Mucosa of rectum (tissue), 2 donors: Measurements from ENCODE around the gene PPP1R8.
A peak's percentile ranks its signal among the peaks of the same experiment; 100 is the strongest.
"Not testable (repeated sequence)": the region's sequence is repeated elsewhere in the genome, so short reads cannot be mapped to it uniquely, and the experiment has no call there.

Source experiments
- H3K27ac ChIP-seq, 2 donors: one replicate each; pipeline ENCODE4 v1.7.0; 2013; ENCODE audit warnings: inconsistent platforms in 2 of 2, low read depth in 2 of 2, low read length in 2 of 2
- H3K27me3 ChIP-seq, 2 donors: one replicate each; pipeline ENCODE4 v1.7.0; 2013; ENCODE audit warnings: low read length in 2 of 2; ENCODE audit not compliant: control insufficient read depth in 2 of 2, insufficient read depth in 2 of 2
- H3K36me3 ChIP-seq, 2 donors: one replicate each; pipeline ENCODE4 v1.7.0; 2013; ENCODE audit warnings: low read length in 2 of 2; ENCODE audit not compliant: control insufficient read depth in 2 of 2, insufficient read depth in 2 of 2
- H3K4me1 ChIP-seq, 2 donors: one replicate each; pipeline ENCODE4 v1.7.0; 2013; ENCODE audit warnings: low read length in 2 of 2, mild to moderate bottlenecking in 1 of 2; ENCODE audit not compliant: control insufficient read depth in 2 of 2, insufficient read depth in 2 of 2
- H3K4me3 ChIP-seq, 2 donors: one replicate each; pipeline ENCODE4 v1.7.0; 2013; ENCODE audit warnings: low read length in 2 of 2
- H3K9ac ChIP-seq, 2 donors: one replicate each; pipeline ENCODE4 v1.7.0; 2013; ENCODE audit warnings: low read length in 2 of 2, low read depth in 1 of 2, mild to moderate bottlenecking in 1 of 2
- H3K9me3 ChIP-seq, 2 donors: one replicate each; pipeline ENCODE4 v1.7.0; 2013; ENCODE audit warnings: low read length in 2 of 2; ENCODE audit not compliant: control insufficient read depth in 2 of 2
- donor health status: healthy.
- donor health status: Normal muscosa, but diverticular disease.

PPP1R8 gene

DNA sequence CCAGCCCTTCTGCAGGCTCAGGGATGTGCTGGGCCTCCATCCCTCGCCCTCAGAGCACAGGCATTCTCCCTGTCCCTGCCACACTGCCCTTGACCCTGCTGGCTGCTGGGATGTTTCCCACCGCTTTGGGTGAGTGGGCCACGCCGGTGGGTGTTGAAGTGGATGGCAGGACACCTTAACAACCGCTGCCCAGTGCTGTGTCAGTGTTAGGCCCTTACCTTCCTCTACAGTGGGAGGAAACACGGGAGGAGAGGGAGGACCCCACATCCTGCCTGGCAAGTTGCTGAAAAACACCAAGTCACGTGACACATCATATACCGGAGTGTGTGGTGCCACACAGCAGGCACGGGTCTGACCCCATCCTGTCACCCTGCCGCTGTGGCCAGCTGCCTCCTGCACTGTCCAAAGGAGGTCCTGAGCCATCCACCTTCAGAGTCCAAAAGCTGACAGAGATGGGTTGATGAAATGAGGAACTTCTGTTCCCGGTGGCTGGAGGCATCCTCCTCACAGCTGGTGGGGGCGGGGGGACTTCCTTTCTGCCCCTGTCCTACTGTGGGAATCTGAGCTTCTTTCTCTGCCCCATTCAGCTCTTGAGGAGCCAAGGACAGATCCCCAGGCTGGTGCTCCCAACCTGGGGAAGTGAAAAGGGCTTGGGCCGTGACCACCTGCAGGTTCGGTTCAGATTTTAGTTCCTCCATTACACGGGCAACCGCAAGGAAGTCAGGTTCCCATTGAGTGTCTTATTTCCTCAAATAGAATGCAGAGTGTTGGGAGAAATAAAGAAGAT is 38.5 kb downstream of the PPP1R8 start:
- H3K4me3 ChIP-seq: peak overlapping the region; percentile 26 to 59
- H3K27ac ChIP-seq: peak overlapping the region; percentile 41 to 82
- no peaks in the 10 kb centered on the region for H3K36me3 ChIP-seq
- peaks cover 0 to 3% of the 10 kb centered on the region in 2 donors for H3K27me3 ChIP-seq
- H3K4me1 ChIP-seq: peaks cover 11 to 12% of the 10 kb centered on the region in 2 donors
- peak overlapping the region in 1 of 2 donors; percentile 49 for H3K9ac ChIP-seq
- H3K9me3 ChIP-seq: no peaks in the 10 kb centered on the region

DNA sequence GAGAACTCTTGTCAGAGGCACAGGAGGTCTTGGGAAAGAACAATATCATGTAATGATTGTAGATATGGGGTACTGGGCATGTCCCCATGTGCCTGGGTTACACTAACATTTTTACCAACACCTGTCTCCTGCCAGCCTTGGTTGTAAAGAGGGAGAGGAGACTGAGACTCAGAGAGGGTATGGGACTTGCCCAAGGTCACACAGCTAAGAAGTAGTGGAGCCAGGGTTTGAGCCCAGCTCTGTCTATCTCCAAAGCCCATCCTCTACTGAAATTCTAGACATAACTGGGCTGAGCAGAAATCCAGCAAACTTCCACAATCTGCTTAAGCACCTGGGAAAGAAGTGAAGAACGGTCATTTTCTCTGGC is 39.1 kb downstream of the PPP1R8 start:
- H3K4me1 ChIP-seq: peaks cover 11 to 12% of the 10 kb centered on the region in 2 donors

DNA sequence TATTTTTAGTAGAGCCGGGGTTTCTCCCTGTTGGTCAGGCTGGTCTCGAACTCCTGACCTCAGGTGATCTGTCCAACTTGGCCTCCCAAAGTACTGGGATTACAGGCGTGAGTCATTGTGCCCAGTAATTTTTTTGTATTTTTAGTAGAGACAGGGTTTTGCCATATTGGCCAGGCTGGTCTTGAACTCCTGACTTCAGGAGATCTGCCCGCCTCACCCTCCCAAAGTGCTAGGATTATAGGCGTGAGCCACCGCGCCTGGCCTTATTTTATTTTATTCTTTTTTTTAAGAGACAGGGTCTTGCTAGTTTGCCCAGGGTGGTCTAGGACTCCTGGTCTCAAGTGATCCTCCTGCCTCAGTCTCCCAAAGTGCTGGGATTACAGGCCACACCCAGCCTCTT is 40.5 kb downstream of the PPP1R8 start:
- H3K9me3 ChIP-seq, H3K4me3 ChIP-seq, H3K9ac ChIP-seq, H3K27me3 ChIP-seq, H3K36me3 ChIP-seq, H3K27ac ChIP-seq: not testable (repeated sequence)
- H3K4me1 ChIP-seq: peaks cover 13 to 14% of the 10 kb centered on the region in 2 donors

More for the DNA sequence above, 39.1 kb downstream of the PPP1R8 start:
- H3K9ac ChIP-seq: peak overlapping the region in 1 of 2 donors; percentile 49
- H3K4me3 ChIP-seq: peak overlapping the region in 1 of 2 donors; percentile 26
- peaks cover 0 to 3% of the 10 kb centered on the region in 2 donors for H3K27me3 ChIP-seq
- H3K27ac ChIP-seq: peak overlapping the region; percentile 41 to 82
- H3K36me3 ChIP-seq: no peaks in the 10 kb centered on the region
- H3K9me3 ChIP-seq: no peaks in the 10 kb centered on the region

DNA sequence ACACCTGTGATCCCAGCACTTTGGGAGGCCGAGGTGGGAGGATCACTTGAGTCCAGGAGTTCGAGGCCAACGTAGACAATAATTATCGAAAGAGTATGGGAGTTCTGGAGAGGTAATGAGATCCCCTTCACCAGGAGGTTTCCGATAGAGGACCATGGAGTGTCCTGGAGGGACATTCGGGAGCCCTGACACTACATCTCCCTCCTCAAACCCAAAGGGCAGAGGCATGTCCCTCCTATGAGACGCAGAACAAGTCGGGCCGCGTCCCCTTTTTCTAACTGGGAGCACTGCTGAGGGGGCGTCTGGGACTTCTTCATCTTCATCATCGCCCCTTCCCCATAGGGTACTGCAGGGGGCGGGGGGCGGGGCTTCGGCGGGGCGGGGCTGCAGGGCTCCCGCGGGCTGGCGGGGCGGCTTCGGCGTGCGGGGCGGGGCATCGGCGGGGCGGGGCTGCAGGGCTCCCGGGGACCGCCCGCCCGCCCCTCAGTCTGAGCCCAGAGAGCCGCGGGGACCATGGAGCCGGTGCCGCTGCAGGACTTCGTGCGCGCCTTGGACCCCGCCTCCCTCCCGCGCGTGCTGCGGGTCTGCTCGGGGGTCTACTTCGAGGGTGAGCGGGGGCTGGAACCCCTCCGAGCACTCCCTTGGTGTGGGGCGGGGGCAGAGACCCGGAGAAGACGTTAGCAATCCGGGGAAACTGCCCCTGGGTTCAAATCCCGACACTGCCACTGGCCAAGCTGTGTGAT is 41.6 kb downstream of the PPP1R8 start, which contains the start of gene THEMIS2:
THEMIS2 (plus strand) TSS at position 486 of the 743 bp plus-strand sequence; CDS start at position 514, 28 bp downstream.
- Histone ChIP-seq H3K4me3 (peak within 1 kb of the TSS; percentile 64 to 74), H3K9me3 (no peaks in the 10 kb centered on the region), H3K36me3 (peaks cover 0 to 3% of the 10 kb centered on the region in 2 donors), H3K27ac (peak within 1 kb of the TSS; percentile 79 to 90), H3K4me1 (peaks cover 13 to 18% of the 10 kb centered on the region in 2 donors), H3K27me3 (peaks cover 0 to 3% of the 10 kb centered on the region in 2 donors), H3K9ac (peak within 1 kb of the TSS; percentile 65 to 81)

DNA sequence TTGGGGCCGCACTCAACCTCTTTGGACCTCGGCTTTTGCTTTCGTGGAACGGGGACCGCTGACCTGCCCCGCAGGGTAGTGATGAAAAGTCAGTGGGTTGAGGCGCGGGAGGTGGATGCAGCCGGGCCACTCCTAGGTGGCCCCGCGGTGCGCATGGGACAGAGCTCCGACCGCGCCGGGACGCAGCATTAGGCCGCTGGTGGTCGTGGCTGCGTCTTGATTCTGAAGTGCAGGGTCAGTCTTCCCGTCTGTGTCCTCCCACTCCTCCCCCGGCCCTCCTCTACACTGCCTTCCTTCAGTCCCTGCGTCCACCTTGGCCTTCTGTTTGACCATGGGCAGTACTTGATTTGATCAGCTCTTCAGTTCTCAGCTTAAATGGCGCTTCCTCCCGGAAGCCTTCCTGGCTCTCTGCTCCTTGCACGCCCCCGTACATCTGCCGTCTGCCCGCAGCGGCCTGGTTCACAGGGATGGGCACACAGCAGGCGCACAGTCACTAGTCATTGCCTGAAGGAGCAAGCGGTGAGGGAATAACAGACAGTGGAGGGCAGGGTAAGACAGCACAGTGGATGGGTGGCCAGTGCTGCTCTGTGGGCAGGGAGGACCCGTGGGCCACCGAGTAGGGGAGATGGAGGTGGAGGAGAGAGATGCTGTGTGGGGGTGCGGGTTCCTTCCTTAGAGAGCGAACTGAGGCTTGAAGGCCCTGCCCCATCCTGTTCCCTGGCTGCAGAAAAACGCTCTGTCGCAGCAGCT is 42.4 kb downstream of the PPP1R8 start:
- Histone ChIP-seq H3K36me3 (peaks cover 0 to 3% of the 10 kb centered on the region in 2 donors), H3K9ac (peak overlapping the region; percentile 65 to 81)

DNA sequence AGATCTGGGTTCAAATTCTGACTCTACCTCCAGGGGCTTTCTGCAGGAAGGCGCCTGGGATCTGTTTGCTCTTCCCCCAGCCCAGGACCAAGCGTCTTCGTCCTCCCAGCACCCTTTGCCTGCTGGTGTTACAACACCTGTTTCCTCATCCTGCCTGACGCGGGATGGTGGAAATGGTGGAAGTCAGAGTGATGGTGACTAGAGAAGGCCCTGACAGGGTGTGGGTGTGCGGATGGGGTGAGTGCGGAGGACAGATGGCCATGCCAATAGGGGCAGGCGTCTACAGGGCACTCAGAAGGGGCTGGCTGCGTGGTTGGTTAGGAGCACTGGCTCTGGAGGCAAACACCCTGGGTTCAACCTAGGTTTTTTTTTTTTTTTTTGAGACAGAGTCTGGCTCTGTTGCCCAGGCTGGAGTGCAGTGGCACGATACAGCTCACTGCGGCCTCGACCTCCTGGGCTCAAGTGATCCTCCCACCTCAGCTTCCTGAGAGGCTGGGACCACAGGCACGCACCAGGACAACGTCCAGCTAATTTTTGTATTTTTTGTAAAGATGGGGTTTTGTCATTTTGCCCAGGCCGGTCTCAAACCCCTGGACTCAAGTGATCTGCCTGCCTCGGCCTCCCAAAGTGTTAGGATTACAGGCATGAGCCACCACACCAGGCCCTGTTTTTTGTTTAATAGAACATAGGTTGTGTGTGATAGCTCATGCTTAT is 43.2 kb downstream of the PPP1R8 start:
- Histone ChIP-seq H3K4me3 (peak overlapping the region; percentile 64 to 74), H3K36me3 (peaks cover 0 to 3% of the 10 kb centered on the region in 2 donors), H3K27ac (peak overlapping the region; percentile 79 to 90), H3K9me3 (no peaks in the 10 kb centered on the region), H3K27me3 (peaks cover 0 to 3% of the 10 kb centered on the region in 2 donors), H3K9ac (peak overlapping the region; percentile 65 to 81), H3K4me1 (peaks cover 12 to 18% of the 10 kb centered on the region in 2 donors)

More for the DNA sequence above, 42.4 kb downstream of the PPP1R8 start:
- Histone ChIP-seq H3K4me1 (peaks cover 13 to 18% of the 10 kb centered on the region in 2 donors), H3K27ac (peak overlapping the region; percentile 79 to 90), H3K9me3 (no peaks in the 10 kb centered on the region), H3K4me3 (peak overlapping the region; percentile 64 to 74), H3K27me3 (peaks cover 0 to 3% of the 10 kb centered on the region in 2 donors)

DNA sequence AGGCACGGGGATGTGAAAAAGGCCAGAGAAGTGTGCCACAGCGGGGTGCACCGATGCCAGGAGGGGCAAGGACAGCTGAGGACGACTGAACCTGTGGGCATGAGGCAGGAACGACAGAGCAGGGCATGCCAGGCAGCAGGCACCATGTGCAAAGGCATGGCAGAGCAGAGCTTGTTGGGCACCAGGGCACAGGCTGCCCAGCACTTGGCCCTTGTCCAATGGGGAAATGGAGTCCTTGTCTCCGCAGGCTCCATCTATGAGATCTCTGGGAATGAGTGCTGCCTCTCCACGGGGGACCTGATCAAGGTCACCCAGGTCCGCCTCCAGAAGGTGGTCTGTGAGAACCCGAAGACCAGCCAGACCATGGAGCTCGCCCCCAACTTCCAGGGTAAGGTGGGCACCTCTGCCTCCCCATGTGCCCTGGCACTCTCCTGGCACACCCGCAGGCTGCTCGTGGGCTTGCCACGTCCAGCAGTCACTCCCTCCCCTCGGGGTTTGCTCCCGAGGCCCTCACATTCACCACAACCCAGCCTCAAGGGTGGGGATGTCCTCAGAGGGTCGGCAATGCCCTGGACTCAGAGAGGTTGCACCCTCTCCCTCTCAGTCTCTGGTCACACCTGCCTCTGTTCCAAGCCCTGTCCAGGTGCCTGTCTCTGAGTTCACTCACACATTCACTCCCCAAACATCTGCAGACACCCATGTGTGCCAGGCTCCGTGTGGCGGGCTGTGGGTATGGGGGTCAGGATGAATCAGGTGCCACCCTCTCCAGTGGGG is 45.9 kb downstream of the PPP1R8 start:
- no peak overlapping the region for H3K4me3 ChIP-seq
- H3K9me3 ChIP-seq: no peaks in the 10 kb centered on the region
- H3K27ac ChIP-seq: peak overlapping the region; percentile 47 to 71
- peaks cover 0 to 3% of the 10 kb centered on the region in 2 donors for H3K36me3 ChIP-seq
- peaks cover 0 to 3% of the 10 kb centered on the region in 2 donors for H3K27me3 ChIP-seq
- no peak overlapping the region for H3K9ac ChIP-seq
- peaks cover 12% of the 10 kb centered on the region in 2 donors for H3K4me1 ChIP-seq

DNA sequence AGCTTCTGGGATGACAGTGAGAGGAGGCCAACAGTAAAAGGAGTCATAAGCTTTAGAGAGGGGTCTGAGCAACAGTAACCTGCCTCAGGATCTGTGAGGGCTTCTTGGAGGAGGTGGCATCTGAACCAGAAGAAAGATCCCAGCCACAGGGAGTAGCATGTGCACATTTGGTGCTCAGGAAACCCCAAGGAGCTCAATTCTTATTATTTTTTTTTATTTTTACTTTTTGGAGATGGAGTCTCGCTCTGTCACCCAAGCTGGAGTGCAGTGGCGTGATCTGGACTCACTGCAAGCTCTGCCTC is 46.5 kb downstream of the PPP1R8 start:
- Histone ChIP-seq H3K4me3 (no peak overlapping the region), H3K27ac (peak overlapping the region in 1 of 2 donors; percentile 71), H3K9ac (no peak overlapping the region), H3K27me3 (peaks cover 0 to 3% of the 10 kb centered on the region in 2 donors), H3K4me1 (peaks cover 12% of the 10 kb centered on the region in 2 donors), H3K9me3 (no peaks in the 10 kb centered on the region), H3K36me3 (peaks cover 0 to 4% of the 10 kb centered on the region in 2 donors)

DNA sequence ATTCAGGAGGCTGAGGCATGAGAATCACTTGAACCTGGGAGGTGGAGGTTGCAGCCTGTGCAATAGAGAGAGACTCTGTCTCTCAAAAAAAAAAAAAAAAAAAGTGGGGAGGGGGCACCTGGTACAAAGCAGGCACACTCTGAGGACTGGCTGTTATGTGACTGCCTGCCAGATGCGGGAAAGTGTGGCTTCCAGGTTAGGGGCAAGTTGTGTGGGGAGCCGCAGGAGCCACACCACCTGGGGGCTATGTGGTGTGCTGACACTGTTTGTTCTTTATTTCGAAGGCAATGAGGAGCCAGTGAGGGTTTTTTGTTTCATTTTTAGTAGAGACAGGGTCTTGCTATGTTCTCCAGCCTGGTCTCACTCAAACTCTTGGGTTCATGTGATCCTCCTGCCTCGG is 47.5 kb downstream of the PPP1R8 start:
- Histone ChIP-seq H3K27me3 (no peaks in the 10 kb centered on the region), H3K36me3 (peaks cover 4 to 13% of the 10 kb centered on the region in 2 donors), H3K4me1 (peaks cover 7 to 8% of the 10 kb centered on the region in 2 donors), H3K9me3 (no peaks in the 10 kb centered on the region), H3K4me3 (no peak overlapping the region), H3K27ac (no peak overlapping the region), H3K9ac (no peak overlapping the region)
